NCI-H748 (cell line): ENCODE results near the gene IRF2BP1.
A peak's percentile ranks its signal among the peaks of the same experiment; 100 is the strongest.
"Not testable (repeated sequence)": the region's sequence is repeated elsewhere in the genome, so short reads cannot be mapped to it uniquely, and the experiment has no call there.

ENCODE experiments used
- DNase-seq: peaks from one replicate; lab custom pipeline; 2025; ENCODE audit not compliant: unreplicated experiment; lab: John Stamatoyannopoulos, UW

IRF2BP1 gene

GRCh38 chr19:45902651-45903625, 17.0 kb upstream of the IRF2BP1 start:
- DNase-seq: peak; percentile 98

DNA sequence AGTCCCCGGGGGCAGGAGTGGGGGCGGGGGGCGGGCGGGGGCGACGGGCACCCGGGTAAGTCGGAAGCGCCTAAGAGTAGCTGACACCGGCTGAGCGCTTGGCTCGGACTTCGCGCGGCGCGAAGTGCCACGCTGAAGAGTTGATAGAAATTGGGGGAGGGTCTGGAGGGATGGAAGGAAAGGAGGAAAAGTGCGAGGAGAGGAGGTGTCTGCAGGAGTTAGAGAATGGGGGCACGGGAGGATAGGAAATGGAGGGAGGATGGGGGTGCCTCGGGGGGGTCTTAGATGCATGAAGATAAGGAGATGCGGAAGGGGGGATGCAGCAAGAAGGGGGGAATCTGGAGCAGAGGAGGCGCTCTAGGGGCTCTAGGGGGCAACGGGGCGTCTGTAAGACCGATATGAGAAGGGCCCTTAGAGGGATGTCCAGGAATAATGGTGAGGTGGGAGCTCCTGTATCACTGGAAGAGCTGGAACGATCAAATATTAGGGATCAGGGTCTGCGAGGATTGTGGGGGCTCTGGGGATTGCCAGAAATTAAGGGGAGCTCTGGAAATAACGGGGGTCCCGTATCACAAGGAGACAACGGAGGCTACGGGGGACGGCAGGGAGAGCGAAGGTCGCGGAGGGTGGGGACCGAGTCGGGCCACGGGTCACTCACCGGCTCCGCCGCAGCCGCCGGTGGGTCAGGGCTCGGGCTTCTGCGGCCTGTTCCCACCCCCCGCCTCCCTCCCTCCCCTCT, 16.1 kb upstream of the IRF2BP1 start, which contains the start of gene MYPOP:
Gene MYPOP (minus strand): TSS at position 702 of the 739 bp plus-strand sequence. CDS start 840 bp downstream, outside the sequence.
- peak; percentile 68 for DNase-seq

DNA sequence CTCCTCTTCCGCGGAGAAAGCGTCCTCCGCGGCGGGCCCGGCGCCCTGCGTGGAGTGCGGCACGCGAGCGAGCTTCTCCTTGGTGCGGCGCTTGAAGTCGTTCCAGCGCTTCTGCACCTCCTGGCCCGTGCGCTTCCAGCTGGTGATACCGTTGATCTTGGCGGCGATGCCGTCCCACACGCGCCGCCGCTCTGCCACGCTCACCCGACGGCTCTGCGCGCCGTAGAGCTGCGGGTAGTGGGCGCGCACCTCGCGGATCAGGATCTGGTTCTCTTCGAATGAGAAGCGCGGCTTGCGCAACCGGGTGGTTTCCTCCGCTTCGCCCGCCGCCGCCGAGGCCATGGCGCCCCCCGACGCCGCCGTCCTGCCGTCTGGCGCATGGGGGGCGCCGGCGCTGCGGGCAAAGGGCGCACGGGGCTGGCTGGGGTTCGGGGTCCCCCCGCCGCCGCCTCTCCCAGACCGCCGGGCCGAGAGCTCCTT, 15.5 kb upstream of the IRF2BP1 start:
- DNase-seq: peak; percentile 63

DNA sequence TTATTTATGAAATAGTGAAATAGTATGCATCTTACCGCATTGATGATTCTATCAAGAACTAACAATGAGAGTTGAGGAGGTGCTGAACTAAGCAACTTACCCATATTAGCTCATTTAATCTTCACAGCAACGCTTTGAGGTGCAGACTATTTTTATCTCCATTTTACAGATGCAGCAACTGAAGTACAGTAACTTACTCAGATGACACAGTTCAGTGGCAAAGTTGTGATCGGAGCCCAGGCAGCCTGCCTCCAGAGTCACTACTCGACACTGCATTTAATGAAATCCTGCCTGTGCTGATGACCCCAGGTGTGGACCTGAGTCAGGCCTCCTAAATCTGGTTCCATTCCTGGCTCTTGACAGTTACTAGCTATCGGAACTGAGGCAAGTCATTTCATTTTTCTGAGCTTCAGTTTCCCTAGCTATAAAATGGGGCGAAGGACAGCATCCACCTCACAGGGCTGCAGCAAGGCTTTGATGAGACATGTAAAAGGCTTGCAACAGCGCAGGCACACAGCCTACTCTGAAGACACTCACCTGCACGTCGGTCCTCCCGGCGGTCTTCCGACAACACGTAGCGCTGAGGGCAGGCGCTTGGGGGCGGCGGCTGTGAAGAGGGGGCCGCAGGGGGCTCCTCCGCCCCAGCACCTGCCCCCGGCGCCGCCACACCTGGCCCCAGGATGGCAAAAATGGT, 14.9 kb upstream of the IRF2BP1 start:
- peak; percentile 51 for DNase-seq

GRCh38 chr19:45899919-45900589, 14.1 kb upstream of the IRF2BP1 start:
- no peak for DNase-seq

DNA sequence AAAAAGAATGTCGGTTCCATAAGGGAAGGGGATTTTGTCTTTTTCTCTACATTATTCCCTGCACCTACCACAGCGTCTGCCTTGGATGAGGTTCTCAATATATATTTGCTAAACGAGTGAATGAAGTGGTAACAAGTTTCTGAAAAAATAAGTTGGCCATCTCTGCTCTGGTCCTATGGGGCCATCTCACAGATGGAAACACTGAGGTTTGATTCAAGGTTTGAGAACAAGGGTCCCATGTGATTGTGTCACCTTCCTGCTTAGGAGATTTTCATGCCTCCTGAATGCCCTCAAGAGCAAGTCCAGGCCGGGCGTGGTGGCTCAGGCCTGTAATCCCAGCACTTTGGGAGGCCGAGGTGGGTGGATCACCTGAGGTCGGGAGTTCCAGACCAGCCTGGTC, 13.3 kb upstream of the IRF2BP1 start:
- DNase-seq: no peak

GRCh38 chr19:45897261-45897812, 11.4 kb upstream of the IRF2BP1 start:
- DNase-seq: no peak

GRCh38 chr19:45895983-45896599, 10.2 kb upstream of the IRF2BP1 start:
- DNase-seq: not testable (repeated sequence)

DNA sequence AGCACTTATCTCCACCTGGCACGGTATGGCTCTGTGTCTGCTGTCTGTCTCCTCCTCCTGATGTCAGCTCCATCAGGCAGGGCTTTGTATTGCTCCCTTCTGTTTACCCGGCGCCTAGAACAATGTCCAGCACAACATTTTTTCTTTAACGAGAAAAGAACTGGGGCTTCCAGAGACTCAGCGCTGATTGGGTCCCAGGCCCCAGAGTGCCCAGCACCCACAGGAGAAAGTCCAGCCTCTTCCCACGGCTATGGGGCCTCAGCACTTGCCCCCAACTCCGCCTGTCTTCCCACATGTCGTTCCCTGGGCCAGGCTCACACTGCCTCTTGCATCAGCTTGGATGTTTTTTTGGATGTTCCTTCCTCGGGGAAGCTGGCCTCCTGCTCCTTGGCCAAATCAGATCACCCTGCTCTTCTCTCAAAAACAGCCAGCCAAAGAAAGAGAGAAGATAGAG, 9.6 kb upstream of the IRF2BP1 start:
- DNase-seq: no peak

GRCh38 chr19:45890877-45891276, 4.9 kb upstream of the IRF2BP1 start:
- no peak for DNase-seq

GRCh38 chr19:45889210-45889885, 3.4 kb upstream of the IRF2BP1 start:
- DNase-seq: no peak

GRCh38 chr19:45887200-45887710, 1.3 kb upstream of the IRF2BP1 start:
- DNase-seq: no peak

- DNase-seq: peak; percentile 95
Measured at GRCh38 chr19:45886427-45887199, 672 bp upstream of the IRF2BP1 start.

DNA sequence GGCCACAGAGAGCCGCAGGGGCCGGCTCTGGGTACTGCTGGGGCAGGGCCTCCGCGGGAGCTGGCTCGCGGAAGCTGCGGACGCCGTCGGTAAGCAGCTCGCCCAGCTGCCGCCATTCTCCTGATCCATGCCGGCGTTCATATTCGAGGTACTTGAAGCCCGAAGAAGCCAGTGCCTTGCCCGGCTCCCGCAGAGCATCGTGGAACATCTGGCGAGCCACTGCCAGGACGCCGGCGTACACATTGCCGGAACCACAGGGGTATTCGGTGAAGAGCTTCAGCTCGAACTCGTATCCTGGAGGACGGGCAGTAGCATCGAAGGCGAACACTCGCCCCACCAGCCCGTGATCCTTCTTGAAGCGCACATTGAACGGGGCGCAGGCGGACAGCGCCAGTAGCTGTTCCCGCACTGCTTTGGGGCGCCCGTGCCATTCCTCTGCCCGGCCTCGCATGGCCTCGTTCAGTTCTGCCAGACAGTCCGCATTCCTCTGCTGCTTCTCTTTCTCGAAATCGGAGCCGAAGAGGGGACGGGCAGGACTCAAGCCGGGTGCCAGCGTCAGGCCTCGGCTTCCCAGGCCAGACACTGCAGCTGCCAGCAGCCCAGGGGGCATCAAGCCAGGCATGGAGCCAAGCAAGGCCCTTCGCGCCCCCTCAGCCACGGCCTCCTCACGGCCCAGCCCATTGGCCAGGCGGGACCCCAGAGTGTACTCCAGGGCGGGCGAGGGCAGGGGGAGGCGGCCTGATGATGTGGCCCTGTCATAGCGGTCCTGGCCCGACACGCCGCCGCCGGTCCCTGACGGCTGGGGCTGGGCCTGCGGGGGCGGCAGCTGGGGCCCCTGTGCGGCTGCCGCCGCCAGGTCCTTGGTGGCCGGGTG, 1.0 kb downstream of the IRF2BP1 start:
- DNase-seq: peak; percentile 53

DNA sequence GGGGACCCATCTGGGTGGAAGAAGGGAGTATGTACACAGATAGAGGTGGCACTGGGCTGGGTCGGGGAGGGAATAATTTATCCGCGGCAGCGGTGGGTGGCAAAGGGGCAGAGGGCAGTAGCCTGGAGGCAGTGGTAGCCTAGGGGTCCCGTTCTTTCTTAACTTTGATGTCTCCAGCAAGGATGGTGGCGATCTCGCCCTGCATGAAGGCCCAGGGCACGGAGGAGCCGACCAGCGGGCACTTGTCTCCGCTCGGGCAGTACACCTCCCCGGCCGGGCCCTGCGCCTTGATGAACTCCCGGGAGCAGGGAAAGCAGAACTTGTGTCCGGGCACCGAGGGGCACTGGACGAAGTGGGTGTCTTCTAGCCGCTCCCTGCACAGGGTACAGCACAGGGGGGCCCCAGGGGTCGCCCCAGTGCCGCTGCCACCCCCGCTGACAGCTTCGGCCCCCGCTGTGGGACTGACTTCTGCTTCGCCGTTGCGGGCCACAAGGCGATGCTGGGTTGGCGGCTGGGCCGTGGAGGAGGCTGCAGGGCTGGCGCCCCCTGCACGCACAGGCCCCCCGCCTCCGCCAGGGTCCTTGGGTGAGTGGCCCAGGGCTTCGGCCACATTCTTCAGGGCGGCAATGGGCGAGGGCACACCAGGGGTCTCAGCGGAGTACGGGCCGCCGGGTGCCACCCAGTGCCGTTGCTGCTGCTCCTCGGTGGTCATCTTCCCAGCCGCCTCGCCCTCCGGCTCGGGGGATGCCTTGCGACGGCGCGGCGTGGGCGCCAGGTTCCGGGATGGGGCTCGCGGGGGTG, 1.9 kb downstream of the IRF2BP1 start:
- no peak for DNase-seq

DNA sequence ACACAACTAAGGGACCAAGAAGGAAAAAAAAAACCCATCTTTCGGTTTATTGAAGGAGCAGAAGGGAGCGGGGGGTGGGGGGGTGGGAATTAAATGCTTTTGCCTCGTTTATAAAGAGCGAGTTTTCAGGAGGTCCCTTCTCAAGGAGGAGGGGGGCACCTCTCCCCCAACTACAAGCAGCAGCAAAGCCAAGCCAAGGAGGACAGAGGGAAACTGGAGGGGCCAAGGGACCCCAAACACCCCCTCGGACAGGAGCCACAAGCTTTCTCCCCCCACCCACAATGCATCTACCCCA, 2.4 kb downstream of the IRF2BP1 start:
- DNase-seq: no peak
